Stomach (tissue), 4 donors: ENCODE measurements around the gene COL23A1.

Source experiments
- CTCF ChIP-seq, 7 experiments: fragments of 450-650 bp in 4 of 7; fragments of 200-600 bp in 3 of 7; sonication (generic) in 3 of 7; IDR thresholded peaks; one replicate each; pipeline ENCODE4 v1.5.1; 2016 to 2019; ENCODE audit warnings: antibody characterized with exemption in 7 of 7, control low read depth in 2 of 7, mild to moderate bottlenecking in 1 of 7
- POLR2A ChIP-seq, 4 donors: fragments of 450-650 bp; IDR thresholded peaks; one replicate each; pipeline ENCODE4 v1.6.1; 2016; ENCODE audit warnings: antibody characterized with exemption in 4 of 4, control low read depth in 2 of 4, mild to moderate bottlenecking in 1 of 4, moderate library complexity in 1 of 4
- POLR2AphosphoS5 ChIP-seq, 3 donors: sonication (generic); formaldehyde crosslinking; IDR thresholded peaks; one replicate each; pipeline ENCODE4 v1.6.1; 2016; ENCODE audit warnings: antibody characterized with exemption in 3 of 3

GRCh38 chr5:178341091-178341850 is 248.9 kb downstream of the COL23A1 start:
- TF ChIP-seq POLR2AphosphoS5 (IDR thresholded peaks at IDR 0.05) (no peak), CTCF (IDR thresholded peaks at IDR 0.05) (no peak), POLR2A (IDR thresholded peaks at IDR 0.05) (no peak)
